ENCODE results near the gene NOL4.
"Not testable (repeated sequence)": the region's sequence is repeated elsewhere in the genome, so short reads cannot be mapped to it uniquely, and the experiment has no call there.

DNA sequence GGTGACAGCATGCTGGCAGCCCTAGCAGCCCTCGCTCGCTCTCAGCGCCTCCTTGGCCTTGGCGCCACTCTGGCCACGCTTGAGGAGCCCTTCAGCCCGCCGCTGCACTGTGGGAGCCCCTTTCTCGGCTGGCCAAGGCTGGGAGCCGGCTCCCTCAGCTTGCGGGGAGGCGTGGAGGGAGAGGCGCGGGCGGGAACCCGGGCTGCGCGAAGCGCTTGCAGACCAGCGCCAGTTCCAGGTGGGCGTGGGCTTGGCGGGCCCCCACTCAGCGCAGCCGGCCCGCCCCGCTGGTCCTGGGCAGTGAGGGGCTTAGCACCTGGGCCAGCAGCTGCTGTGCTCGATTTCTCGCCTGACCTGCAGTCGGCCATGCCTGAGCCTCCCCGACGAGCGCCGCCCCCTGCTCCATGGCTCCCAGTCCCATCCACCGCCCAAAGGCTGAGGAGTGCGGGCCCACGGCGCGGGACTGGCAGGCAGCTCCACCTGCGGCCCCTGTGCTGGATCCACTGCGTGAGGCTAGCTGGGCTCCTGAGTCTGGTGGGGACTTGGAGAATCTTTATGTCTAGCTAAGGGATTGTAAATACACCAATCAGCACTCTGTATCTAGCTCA, 9.2 kb upstream of the NOL4 start:
- TF ChIP-seq, protein P1, sequence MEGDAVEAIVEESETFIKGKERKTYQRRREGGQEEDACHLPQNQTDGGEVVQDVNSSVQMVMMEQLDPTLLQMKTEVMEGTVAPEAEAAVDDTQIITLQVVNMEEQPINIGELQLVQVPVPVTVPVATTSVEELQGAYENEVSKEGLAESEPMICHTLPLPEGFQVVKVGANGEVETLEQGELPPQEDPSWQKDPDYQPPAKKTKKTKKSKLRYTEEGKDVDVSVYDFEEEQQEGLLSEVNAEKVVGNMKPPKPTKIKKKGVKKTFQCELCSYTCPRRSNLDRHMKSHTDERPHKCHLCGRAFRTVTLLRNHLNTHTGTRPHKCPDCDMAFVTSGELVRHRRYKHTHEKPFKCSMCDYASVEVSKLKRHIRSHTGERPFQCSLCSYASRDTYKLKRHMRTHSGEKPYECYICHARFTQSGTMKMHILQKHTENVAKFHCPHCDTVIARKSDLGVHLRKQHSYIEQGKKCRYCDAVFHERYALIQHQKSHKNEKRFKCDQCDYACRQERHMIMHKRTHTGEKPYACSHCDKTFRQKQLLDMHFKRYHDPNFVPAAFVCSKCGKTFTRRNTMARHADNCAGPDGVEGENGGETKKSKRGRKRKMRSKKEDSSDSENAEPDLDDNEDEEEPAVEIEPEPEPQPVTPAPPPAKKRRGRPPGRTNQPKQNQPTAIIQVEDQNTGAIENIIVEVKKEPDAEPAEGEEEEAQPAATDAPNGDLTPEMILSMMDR (conservative IDR thresholded peaks at IDR 0.05 in 1 of 2, IDR thresholded peaks at IDR 0.05 in 1 of 2; ENCODE audit: extremely low read depth in 1 of 2, insufficient read depth in 1 of 2, low read depth in 1 of 2, low read length in 2 of 2) = not testable (repeated sequence)
- not testable (repeated sequence) for TF ChIP-seq EZH2 (IDR thresholded peaks at IDR 0.05; ENCODE audit: borderline replicate concordance, low read length)

Data from mammary epithelial cell (primary cell).